Stimulated activated CD4-positive, alpha-beta T cell treated with anti-CD3 and anti-CD28 coated beads, Interleukin-1b, Interleukin-23, amount 100 ng/mL, for 24 hours (primary cell): ENCODE measurements around the gene OR1I1.
A peak's percentile ranks its signal among the peaks of the same experiment; 100 is the strongest.
"Not testable (repeated sequence)": the region's sequence is repeated elsewhere in the genome, so short reads cannot be mapped to it uniquely, and the experiment has no call there.

Experiments used
- DNase-seq, 4 experiments: peaks; one replicate each; pipeline ENCODE4 v3.0.0-alpha.2; 2020; ENCODE audit warnings: low read depth in 4 of 4, low spot score in 1 of 4

OR1I1 gene

GRCh38 chr19:15081911-15082310, at the start of gene OR1I1:
Gene OR1I1, plus strand, starts transcription at chr19:15082211. Its CDS starts 4,855 bp downstream, at chr19:15087066.
- DNase-seq = no peak

- DNase-seq = no peak
Measured at GRCh38 chr19:15035795-15036311, 46.2 kb upstream of the OR1I1 start.

GRCh38 chr19:15037586-15037985, 44.4 kb upstream of the OR1I1 start:
- no peak for DNase-seq

GRCh38 chr19:15038294-15038693, 43.7 kb upstream of the OR1I1 start:
- DNase-seq = no peak

- DNase-seq = no peak
Measured at GRCh38 chr19:15042003-15042402, 40.0 kb upstream of the OR1I1 start.

- DNase-seq = no peak
Measured at GRCh38 chr19:15042826-15043225, 39.2 kb upstream of the OR1I1 start.

- DNase-seq = no peak
Measured at GRCh38 chr19:15045506-15045905, 36.5 kb upstream of the OR1I1 start.

- DNase-seq = no peak
Measured at GRCh38 chr19:15047680-15048079, 34.3 kb upstream of the OR1I1 start.

- no peak for DNase-seq
Measured at GRCh38 chr19:15048128-15048527, 33.9 kb upstream of the OR1I1 start.

- DNase-seq = no peak
Measured at GRCh38 chr19:15048885-15049541, 33.0 kb upstream of the OR1I1 start, which contains the start of gene CASP14. Gene CASP14, plus strand, starts transcription at chr19:15049480. Its CDS starts 2,772 bp downstream, at chr19:15052252.

- DNase-seq = no peak
Measured at GRCh38 chr19:15050639-15051038, 31.4 kb upstream of the OR1I1 start.

GRCh38 chr19:15062036-15062435, 20.0 kb upstream of the OR1I1 start:
- no peak for DNase-seq

- not testable (repeated sequence) for DNase-seq
Measured at GRCh38 chr19:15070386-15070785, 11.6 kb upstream of the OR1I1 start.

GRCh38 chr19:15072930-15073647, 8.9 kb upstream of the OR1I1 start:
- DNase-seq = no peak

- no peak for DNase-seq
Measured at GRCh38 chr19:15074371-15074770, 7.6 kb upstream of the OR1I1 start.

- DNase-seq = no peak
Measured at GRCh38 chr19:15075806-15076205, 6.2 kb upstream of the OR1I1 start.

GRCh38 chr19:15080002-15080401, 2.0 kb upstream of the OR1I1 start:
- DNase-seq = not testable (repeated sequence)

GRCh38 chr19:15087182-15087581, 5.2 kb downstream of the OR1I1 start:
- DNase-seq = no peak

- DNase-seq = peak in 2 of 4 experiments; percentile 25 to 36
Measured at GRCh38 chr19:15091918-15092753, 10.1 kb downstream of the OR1I1 start.

- DNase-seq = no peak
Measured at GRCh38 chr19:15093001-15093400, 11.0 kb downstream of the OR1I1 start.

GRCh38 chr19:15096223-15096622, 14.2 kb downstream of the OR1I1 start:
- no peak for DNase-seq
